OCI-LY1 (cell line): ENCODE data around the gene ASB10.

Experiments
- H2AFZ ChIP-seq: fragments of 200-600 bp; sonication (generic), shearing (Covaris generic); 2 replicates; pipeline ENCODE4 v1.6.0; 2014; ENCODE audit warnings: antibody characterized with exemption, mild to moderate bottlenecking, low read length
- H3F3A ChIP-seq: fragments of 200-600 bp; sonication (generic), shearing (Covaris generic); 2 replicates; pipeline ENCODE4 v1.6.0; 2014; ENCODE audit warnings: mild to moderate bottlenecking, antibody characterized with exemption, low read length, moderate library complexity; ENCODE audit not compliant: insufficient read depth
- H3K27ac ChIP-seq: fragments of 200-600 bp; sonication (generic); 2 replicates; pipeline ENCODE4 v1.5.1; 2014; ENCODE audit warnings: low read length, mixed run types, mild to moderate bottlenecking, low read depth; ENCODE audit not compliant: poor library complexity, severe bottlenecking
- H3K27me3 ChIP-seq: fragments of 200-600 bp; sonication (generic); 2 replicates; pipeline ENCODE4 v1.6.0; 2014; ENCODE audit warnings: antibody characterized with exemption, mild to moderate bottlenecking, low read length, moderate library complexity; ENCODE audit not compliant: insufficient read depth
- H3K36me3 ChIP-seq: fragments of 200-600 bp; sonication (generic); 2 replicates; pipeline ENCODE4 v1.6.1; 2014; ENCODE audit warnings: mild to moderate bottlenecking, antibody characterized with exemption, low read length, moderate library complexity, mixed read lengths; ENCODE audit not compliant: insufficient read depth
- H3K4me1 ChIP-seq: fragments of 200-600 bp; sonication (generic); 2 replicates; pipeline ENCODE4 v1.5.1; 2014; ENCODE audit warnings: mild to moderate bottlenecking, low read length, moderate library complexity; ENCODE audit not compliant: insufficient read depth, severe bottlenecking
- H3K4me2 ChIP-seq: fragments of 200-600 bp; sonication (generic), shearing (Covaris generic); 2 replicates; pipeline ENCODE4 v1.6.1; 2014; ENCODE audit warnings: low read length
- H3K4me3 ChIP-seq: fragments of 200-600 bp; sonication (generic); 2 replicates; pipeline ENCODE4 v1.5.1; 2014; ENCODE audit warnings: low read length, low read depth, mild to moderate bottlenecking, mixed read lengths; ENCODE audit not compliant: poor library complexity, severe bottlenecking
- H3K79me2 ChIP-seq: fragments of 200-600 bp; shearing (Covaris generic); 2 replicates; pipeline ENCODE4 v1.6.1; 2016; ENCODE audit warnings: mixed run types, low read length, mixed read lengths; ENCODE audit not compliant: insufficient read depth
- H3K9ac ChIP-seq: fragments of 200-600 bp; sonication (generic), shearing (Covaris generic); 2 replicates; pipeline ENCODE4 v1.6.1; 2014; ENCODE audit warnings: mild to moderate bottlenecking, low read length, mixed read lengths
- H3K9me2 ChIP-seq: fragments of 200-600 bp; sonication (generic), shearing (Covaris generic); 2 replicates; pipeline ENCODE4 v1.6.1; 2014; ENCODE audit warnings: low read depth, mild to moderate bottlenecking, low read length, mixed read lengths
- H3K9me3 ChIP-seq: fragments of 200-600 bp; shearing (Covaris generic); 2 replicates; pipeline ENCODE4 v1.6.1; 2014; ENCODE audit warnings: low read length, mixed read lengths
- H4K20me1 ChIP-seq: fragments of 200-600 bp; sonication (generic), shearing (Covaris generic); 2 replicates; pipeline ENCODE4 v1.6.0; 2016; ENCODE audit warnings: mild to moderate bottlenecking, low read length; ENCODE audit not compliant: insufficient read depth
- CTCF ChIP-seq: fragments of 200-600 bp; sonication (generic), shearing (Covaris generic); IDR thresholded peaks from 2 replicates; pipeline ENCODE4 v1.5.1; 2017; ENCODE audit warnings: mild to moderate bottlenecking, antibody characterized with exemption, low read length, moderate library complexity, mixed read lengths
- EZH2 ChIP-seq: fragments of 200-600 bp; sonication (generic), shearing (Covaris generic); IDR thresholded peaks from 2 replicates; pipeline ENCODE4 v1.8.0; 2017; ENCODE audit warnings: borderline replicate concordance, mixed run types, mild to moderate bottlenecking, antibody characterized with exemption, low read length, moderate library complexity, mixed read lengths

ASB10 gene

DNA sequence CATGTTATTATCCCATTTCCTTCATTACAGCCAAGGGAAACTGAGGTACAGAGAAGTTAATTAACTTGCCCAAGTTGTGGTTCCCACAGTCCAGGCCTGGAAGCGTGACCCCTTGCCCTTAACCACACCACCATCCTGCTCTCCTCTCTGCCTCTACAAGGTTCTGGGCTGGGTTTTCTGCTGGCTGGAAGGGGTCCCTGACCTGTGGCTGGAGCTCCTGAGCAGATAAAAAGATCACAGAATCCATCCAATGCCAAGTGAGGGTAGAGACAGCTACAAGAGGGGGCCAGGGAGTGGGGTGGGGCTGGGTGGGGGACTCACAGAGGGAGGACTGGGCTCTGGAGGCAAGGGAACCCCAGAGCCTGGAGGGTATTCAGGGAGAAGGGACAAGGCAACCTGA lies 9.7 kb downstream of the ASB10 start:
- no peaks in the 10 kb centered on the region for H3K9me3 ChIP-seq
- TF ChIP-seq CTCF: no peak
- TF ChIP-seq EZH2: no peak
- H3K4me1 ChIP-seq: no peaks in the 10 kb centered on the region
- no peaks in the 10 kb centered on the region for H3K36me3 ChIP-seq
- no peaks in the 10 kb centered on the region for H3K9me2 ChIP-seq
- H3K27me3 ChIP-seq: peaks cover 9% of the 10 kb centered on the region; the same call in 1 of the 2 replicates
- H3K4me2 ChIP-seq: no peak overlapping the region
- no peak overlapping the region for H2AFZ ChIP-seq
- H3K79me2 ChIP-seq: no peaks in the 10 kb centered on the region
- no peak overlapping the region for H3K4me3 ChIP-seq
- no peak overlapping the region for H3K27ac ChIP-seq
- no peaks in the 10 kb centered on the region for H3F3A ChIP-seq
- H4K20me1 ChIP-seq: no peaks in the 10 kb centered on the region
- no peak overlapping the region for H3K9ac ChIP-seq

- Histone ChIP-seq H3K9me3 (no peaks in the 10 kb centered on the region), H3K4me2 (no peak overlapping the region), H4K20me1 (no peaks in the 10 kb centered on the region), H3K27ac (no peak overlapping the region), H3K27me3 (peaks cover 7% of the 10 kb centered on the region; the same call in 1 of the 2 replicates), H3K9me2 (no peaks in the 10 kb centered on the region), H3K79me2 (no peaks in the 10 kb centered on the region), H3K36me3 (no peaks in the 10 kb centered on the region), H3K4me3 (no peak overlapping the region), H3K9ac (no peak overlapping the region), H2AFZ (no peak overlapping the region), H3K4me1 (no peaks in the 10 kb centered on the region), H3F3A (no peaks in the 10 kb centered on the region)
- no peak for TF ChIP-seq EZH2
- TF ChIP-seq CTCF: no peak
Measured at GRCh38 chr7:151176401-151176800, 10.6 kb downstream of the ASB10 start.

GRCh38 chr7:151175793-151176311 lies 11.2 kb downstream of the ASB10 start:
- Histone ChIP-seq H3K36me3 (no peaks in the 10 kb centered on the region), H3K9ac (no peak overlapping the region), H3K9me2 (no peaks in the 10 kb centered on the region), H2AFZ (no peak overlapping the region), H3K4me3 (no peak overlapping the region), H3F3A (no peaks in the 10 kb centered on the region), H3K27me3 (peaks cover 9% of the 10 kb centered on the region), H3K27ac (no peak overlapping the region), H3K9me3 (no peaks in the 10 kb centered on the region), H3K4me1 (no peaks in the 10 kb centered on the region), H3K79me2 (no peaks in the 10 kb centered on the region), H4K20me1 (no peaks in the 10 kb centered on the region), H3K4me2 (no peak overlapping the region)
- TF ChIP-seq EZH2: no peak
- TF ChIP-seq CTCF: peak; percentile 13; the same call in 1 of the 2 replicates
